ENCODE results near the gene TMEFF2.
"Not testable (repeated sequence)": the region's sequence is repeated elsewhere in the genome, so short reads cannot be mapped to it uniquely, and the experiment has no call there.

TMEFF2 gene

DNA sequence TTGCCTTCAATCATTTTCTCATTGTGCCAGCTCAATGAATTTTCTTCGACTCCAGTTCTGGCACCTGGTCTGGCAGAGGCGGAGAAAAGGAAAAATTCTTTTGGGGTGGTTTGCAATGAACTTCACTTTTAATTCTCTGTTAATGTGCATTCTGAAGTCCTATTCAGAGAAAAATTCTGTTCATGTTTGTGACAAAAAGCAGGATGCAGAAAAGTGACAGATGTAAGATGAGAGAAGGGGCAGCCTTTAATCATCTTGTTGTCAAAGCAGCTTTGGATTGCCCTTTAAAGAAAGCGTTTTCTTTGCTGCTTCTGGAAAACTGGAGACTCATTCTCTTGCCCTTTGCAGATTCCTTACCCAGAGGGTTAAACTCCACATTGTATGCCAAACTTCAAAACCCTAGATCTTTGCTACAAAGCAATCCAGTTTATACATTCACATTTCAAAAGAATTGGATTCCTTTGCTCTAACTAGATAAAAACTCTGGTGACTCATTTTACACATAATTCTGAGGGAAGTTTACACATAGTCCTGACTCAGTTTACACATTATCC lies 253.3 kb downstream of the TMEFF2 start:
- no peak for DNase-seq (ENCODE audit: low read depth in 2 of 3, low spot score in 2 of 3)

DNA sequence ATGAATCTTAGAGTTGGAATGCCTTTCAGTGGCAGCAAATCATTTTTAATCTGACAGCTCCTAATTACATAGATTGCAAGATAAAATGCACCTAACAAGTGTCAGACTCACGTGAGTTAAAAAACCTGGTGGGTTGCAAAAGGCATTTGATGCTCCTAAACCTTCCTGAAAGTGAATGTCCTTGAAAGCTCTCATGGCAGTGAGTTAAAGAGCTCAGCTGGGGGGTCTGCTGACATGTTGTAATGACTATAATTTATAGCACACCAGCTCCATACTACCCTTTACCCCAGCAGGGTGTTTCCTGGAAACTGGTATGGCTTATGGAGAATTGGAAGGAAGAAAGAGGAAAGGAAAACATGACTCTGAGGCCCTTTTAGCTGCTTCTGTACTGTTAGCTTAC lies 256.0 kb downstream of the TMEFF2 start:
- DNase-seq (ENCODE audit: low read depth in 2 of 3, low spot score in 2 of 3), result no peak

- DNase-seq (ENCODE audit: low read depth in 2 of 3, low spot score in 2 of 3), result no peak
These were observed 257.8 kb downstream of the TMEFF2 start for GRCh38 chr2:191936882-191937405.

- no peak for DNase-seq (ENCODE audit: low read depth in 2 of 3, low spot score in 2 of 3)
These were observed 259.5 kb downstream of the TMEFF2 start for GRCh38 chr2:191935247-191935646.

- DNase-seq (ENCODE audit: low read depth in 2 of 3, low spot score in 2 of 3), result no peak
These were observed 261.2 kb downstream of the TMEFF2 start for GRCh38 chr2:191933307-191934105.

- no peak for DNase-seq (ENCODE audit: low read depth in 2 of 3, low spot score in 2 of 3)
These were observed 262.4 kb downstream of the TMEFF2 start for GRCh38 chr2:191932286-191932685.

- no peak for DNase-seq (ENCODE audit: low read depth in 2 of 3, low spot score in 2 of 3)
These were observed 263.4 kb downstream of the TMEFF2 start for GRCh38 chr2:191931329-191931728.

- no peak for DNase-seq (ENCODE audit: low read depth in 2 of 3, low spot score in 2 of 3)
These were observed 264.5 kb downstream of the TMEFF2 start for GRCh38 chr2:191930205-191930604.

GRCh38 chr2:191929288-191929687 lies 265.4 kb downstream of the TMEFF2 start:
- no peak for DNase-seq (ENCODE audit: low read depth in 2 of 3, low spot score in 2 of 3)

DNA sequence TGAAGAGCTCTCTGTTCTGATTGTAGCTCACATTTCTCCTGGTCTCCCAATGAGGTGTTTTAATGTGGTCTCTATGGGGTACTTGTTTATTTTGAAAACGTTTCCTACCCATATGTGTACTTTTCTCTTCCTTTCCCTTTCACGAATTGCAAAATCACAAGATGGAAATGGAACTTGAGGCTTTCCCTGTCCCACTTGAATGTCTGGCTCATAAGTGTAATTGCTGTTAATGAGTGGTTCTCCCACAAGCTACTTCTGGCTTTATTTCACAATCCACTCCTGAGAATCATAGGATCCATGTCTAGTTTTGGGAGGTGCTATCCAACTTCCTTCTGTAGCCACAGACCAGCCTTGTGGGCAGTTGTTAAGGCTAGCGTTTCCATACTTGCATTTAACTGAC lies 266.7 kb downstream of the TMEFF2 start:
- DNase-seq (ENCODE audit: low read depth in 2 of 3, low spot score in 2 of 3), result no peak

GRCh38 chr2:191927319-191927867 lies 267.3 kb downstream of the TMEFF2 start:
- no peak for DNase-seq (ENCODE audit: low read depth in 2 of 3, low spot score in 2 of 3)

GRCh38 chr2:191926671-191927070 lies 268.1 kb downstream of the TMEFF2 start:
- DNase-seq (ENCODE audit: low read depth in 2 of 3, low spot score in 2 of 3), result no peak

- no peak for DNase-seq (ENCODE audit: low read depth in 2 of 3, low spot score in 2 of 3)
These were observed 271.1 kb downstream of the TMEFF2 start for GRCh38 chr2:191923652-191923997.

- DNase-seq (ENCODE audit: low read depth in 2 of 3, low spot score in 2 of 3), result no peak
These were observed 271.7 kb downstream of the TMEFF2 start for GRCh38 chr2:191922736-191923651.

DNA sequence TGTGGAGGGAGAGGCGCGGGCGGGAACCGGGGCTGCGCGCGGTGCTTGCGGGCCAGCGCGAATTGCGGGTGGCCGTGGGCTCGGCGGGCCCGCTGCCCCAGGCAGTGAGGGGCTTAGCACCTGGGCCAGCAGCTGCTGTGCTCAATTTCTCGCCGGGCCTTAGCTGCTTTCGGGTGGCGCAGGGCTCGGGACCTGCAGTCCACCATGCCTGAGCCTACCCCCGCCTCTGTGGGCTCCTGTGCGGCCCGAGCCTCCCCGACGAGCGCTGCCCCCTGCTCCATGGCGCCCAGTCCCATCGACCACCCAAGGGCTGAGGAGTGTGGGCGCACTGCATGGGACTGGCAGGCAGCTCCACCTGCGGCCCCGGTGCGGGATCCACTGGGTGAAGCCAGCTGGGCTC lies 273.1 kb downstream of the TMEFF2 start:
- not testable (repeated sequence) for DNase-seq (ENCODE audit: low read depth in 2 of 3, low spot score in 2 of 3)

DNA sequence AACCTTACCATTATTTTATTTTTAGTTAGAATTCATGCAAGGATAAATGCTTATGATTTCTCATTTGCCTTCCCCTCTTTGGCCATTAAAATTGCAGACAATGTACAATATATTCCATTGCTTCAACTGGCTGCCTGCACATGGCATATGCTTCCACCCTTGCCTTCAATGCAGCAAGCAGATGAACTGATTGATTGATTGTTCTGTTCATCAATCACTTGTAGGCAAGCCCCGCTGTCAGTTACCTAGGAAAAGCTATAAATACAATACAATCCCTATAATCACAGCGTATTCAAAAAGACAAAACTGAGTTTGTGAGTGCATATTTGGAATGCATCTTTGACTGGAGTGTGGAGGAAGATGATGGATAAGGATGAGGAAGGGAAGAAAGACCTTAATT lies 274.2 kb downstream of the TMEFF2 start:
- no peak for DNase-seq (ENCODE audit: low read depth in 2 of 3, low spot score in 2 of 3)

- DNase-seq (ENCODE audit: low read depth in 2 of 3, low spot score in 2 of 3), result no peak
These were observed 276.6 kb downstream of the TMEFF2 start for GRCh38 chr2:191917967-191918651.

- DNase-seq (ENCODE audit: low read depth in 2 of 3, low spot score in 2 of 3), result no peak
These were observed 277.3 kb downstream of the TMEFF2 start for GRCh38 chr2:191917430-191917881.

GRCh38 chr2:191916826-191917225 lies 277.9 kb downstream of the TMEFF2 start:
- DNase-seq (ENCODE audit: low read depth in 2 of 3, low spot score in 2 of 3), result no peak

DNA sequence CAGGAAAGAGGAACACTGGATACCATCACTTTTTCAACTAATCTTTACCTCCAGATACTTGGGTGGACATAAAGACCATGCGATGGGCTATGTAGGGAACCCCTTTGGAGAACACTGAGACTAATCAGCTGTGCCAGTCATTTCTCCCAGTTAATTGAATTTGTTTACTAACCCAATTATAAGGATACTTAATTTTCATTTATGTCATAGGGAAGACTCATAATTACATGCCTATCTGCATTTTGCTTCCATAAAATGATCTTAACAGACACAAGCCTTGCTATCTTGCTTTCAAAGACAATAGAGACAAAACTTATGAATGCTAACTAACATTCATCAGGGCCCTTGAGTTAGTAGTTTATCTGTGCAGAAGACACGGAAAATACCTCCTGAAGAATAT lies 279.0 kb downstream of the TMEFF2 start:
- DNase-seq (ENCODE audit: low read depth in 2 of 3, low spot score in 2 of 3), result no peak

GRCh38 chr2:191913796-191914195 lies 280.9 kb downstream of the TMEFF2 start:
- DNase-seq (ENCODE audit: low read depth in 2 of 3, low spot score in 2 of 3), result no peak
